ENCODE results near the gene RAB20.
"Not testable (repeated sequence)": the region's sequence is repeated elsewhere in the genome, so short reads cannot be mapped to it uniquely, and the experiment has no call there.

RAB20 gene

GRCh38 chr13:110575322-110576069 lies 14.0 kb upstream of the RAB20 start:
- DNase-seq, result no peak

GRCh38 chr13:110574161-110574560 lies 12.6 kb upstream of the RAB20 start:
- DNase-seq, result no peak

GRCh38 chr13:110572778-110573118 lies 11.2 kb upstream of the RAB20 start:
- no peak for DNase-seq

- no peak for DNase-seq
Measured at GRCh38 chr13:110571896-110572777, 10.6 kb upstream of the RAB20 start.

GRCh38 chr13:110570886-110571285 lies 9.4 kb upstream of the RAB20 start:
- no peak for DNase-seq

GRCh38 chr13:110569962-110570361 lies 8.4 kb upstream of the RAB20 start:
- not testable (repeated sequence) for DNase-seq

GRCh38 chr13:110568612-110569011 lies 7.1 kb upstream of the RAB20 start:
- DNase-seq, result no peak

GRCh38 chr13:110566171-110566570 lies 4.6 kb upstream of the RAB20 start:
- DNase-seq, result no peak

GRCh38 chr13:110565296-110565695 lies 3.8 kb upstream of the RAB20 start:
- peak; percentile 19 for DNase-seq

GRCh38 chr13:110564472-110564985 lies 3.0 kb upstream of the RAB20 start:
- DNase-seq, result no peak

GRCh38 chr13:110563463-110563774 lies 1.9 kb upstream of the RAB20 start:
- DNase-seq, result no peak

- DNase-seq, result no peak
Measured at GRCh38 chr13:110562696-110563462, 1.4 kb upstream of the RAB20 start.

- DNase-seq, result peak; percentile 90
Measured at GRCh38 chr13:110562036-110562597, 595 bp upstream of the RAB20 start.

GRCh38 chr13:110560601-110561343 lies 750 bp downstream of the RAB20 start:
- peak; percentile 79 for DNase-seq

- DNase-seq, result peak; percentile 69
Measured at GRCh38 chr13:110559986-110560385, 1.5 kb downstream of the RAB20 start.

- DNase-seq, result peak; percentile 73
Measured at GRCh38 chr13:110559429-110559943, 2.0 kb downstream of the RAB20 start.

GRCh38 chr13:110557610-110558305 lies 3.8 kb downstream of the RAB20 start:
- peak; percentile 75 for DNase-seq

GRCh38 chr13:110557082-110557481 lies 4.4 kb downstream of the RAB20 start:
- DNase-seq, result no peak

- DNase-seq, result no peak
Measured at GRCh38 chr13:110556224-110556606, 5.3 kb downstream of the RAB20 start.

- DNase-seq, result no peak
Measured at GRCh38 chr13:110555601-110556223, 5.8 kb downstream of the RAB20 start.

GRCh38 chr13:110554946-110555345 lies 6.6 kb downstream of the RAB20 start:
- peak; percentile 36 for DNase-seq
